IMR-90 (cell line): ENCODE results near the gene GATA2.

Experiments
- BHLHE40 ChIP-seq: fragments of 150-350 bp; IDR thresholded peaks from 2 replicates; pipeline ENCODE4 v1.6.1; 2016; ENCODE audit warnings: mild to moderate bottlenecking, low read depth, low read length
- CEBPB ChIP-seq: IDR thresholded peaks from 2 replicates; pipeline ENCODE4 v1.6.1; 2012; ENCODE audit warnings: low read depth, low read length, improper control_type of control experiment
- CHD1 ChIP-seq: IDR thresholded peaks from 2 replicates; pipeline ENCODE4 v1.6.1; 2012; ENCODE audit warnings: low read depth, low read length, improper control_type of control experiment
- FOS ChIP-seq: fragments of 150-350 bp; IDR thresholded peaks from 2 replicates; pipeline ENCODE4 v1.6.1; 2016; ENCODE audit warnings: low read depth, low read length
- MAFK ChIP-seq: IDR thresholded peaks from 2 replicates; pipeline ENCODE4 v1.6.1; 2012; ENCODE audit warnings: low read depth, low read length, improper control_type of control experiment
- MAZ ChIP-seq: IDR thresholded peaks from 2 replicates; pipeline ENCODE4 v1.6.1; 2012; ENCODE audit warnings: low read depth, mild to moderate bottlenecking, low read length, improper control_type of control experiment, moderate library complexity, borderline replicate concordance
- NFE2L2 ChIP-seq: fragments of 150-350 bp; IDR thresholded peaks from 2 replicates; pipeline ENCODE4 v1.6.1; 2016; ENCODE audit warnings: low read depth, mild to moderate bottlenecking, low read length
- POLR2A ChIP-seq: IDR thresholded peaks from 2 replicates; pipeline ENCODE4 v1.6.1; 2012; ENCODE audit warnings: mild to moderate bottlenecking, low read depth, low read length
- RAD21 ChIP-seq: IDR thresholded peaks from 2 replicates; pipeline ENCODE4 v1.6.1; 2012; ENCODE audit warnings: low read length, improper control_type of control experiment
- SMC3 ChIP-seq: fragments of 150-350 bp; IDR thresholded peaks from 2 replicates; pipeline ENCODE4 v1.6.1; 2016; ENCODE audit warnings: low read depth, mild to moderate bottlenecking, antibody characterized with exemption, low read length, moderate library complexity
- USF2 ChIP-seq: fragments of 150-350 bp; IDR thresholded peaks from 2 replicates; pipeline ENCODE4 v1.6.1; 2017; ENCODE audit warnings: mild to moderate bottlenecking, antibody characterized with exemption, low read length, low read depth
- TF ChIP-seq, protein P1 (sequence below): conservative IDR thresholded peaks from 2 replicates; pipeline ENCODE4 v1.5.1; 2012; ENCODE audit warnings: mild to moderate bottlenecking, low read depth, low read length, improper control_type of control experiment
- TF ChIP-seq, protein P2 (sequence below): fragments of 150-350 bp; IDR thresholded peaks from 2 replicates; pipeline ENCODE4 v1.6.1; 2016; ENCODE audit warnings: low read depth, mild to moderate bottlenecking, low read length, moderate library complexity, borderline replicate concordance

DNA sequence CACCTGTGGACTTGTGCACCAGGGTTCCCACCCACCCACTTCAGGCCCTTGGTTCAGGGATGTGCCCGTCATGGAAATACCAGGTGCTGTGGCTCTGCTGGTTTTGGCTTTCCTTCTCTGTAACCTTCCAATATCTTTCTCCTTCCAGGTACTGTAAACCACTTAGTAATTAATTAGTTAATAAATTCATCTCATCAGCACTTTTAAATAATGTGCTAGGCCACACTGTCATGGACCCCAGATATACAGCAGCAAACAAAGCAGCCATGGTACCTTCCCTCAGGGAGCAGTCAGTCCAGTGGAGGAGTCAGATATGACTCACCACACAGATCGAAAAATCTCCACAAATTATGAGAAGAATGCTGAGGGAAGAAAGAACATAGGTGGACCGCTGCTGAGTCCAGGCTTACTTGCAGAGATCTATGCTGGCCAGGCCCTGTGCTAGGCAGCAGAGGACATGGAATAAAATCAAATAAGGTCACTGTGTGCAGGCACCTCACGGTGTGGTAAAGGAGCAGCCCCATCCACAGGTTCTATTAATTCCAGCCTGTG, 6.8 kb upstream of the GATA2 start:
- TF ChIP-seq POLR2A = no peak
- TF ChIP-seq, protein P1, sequence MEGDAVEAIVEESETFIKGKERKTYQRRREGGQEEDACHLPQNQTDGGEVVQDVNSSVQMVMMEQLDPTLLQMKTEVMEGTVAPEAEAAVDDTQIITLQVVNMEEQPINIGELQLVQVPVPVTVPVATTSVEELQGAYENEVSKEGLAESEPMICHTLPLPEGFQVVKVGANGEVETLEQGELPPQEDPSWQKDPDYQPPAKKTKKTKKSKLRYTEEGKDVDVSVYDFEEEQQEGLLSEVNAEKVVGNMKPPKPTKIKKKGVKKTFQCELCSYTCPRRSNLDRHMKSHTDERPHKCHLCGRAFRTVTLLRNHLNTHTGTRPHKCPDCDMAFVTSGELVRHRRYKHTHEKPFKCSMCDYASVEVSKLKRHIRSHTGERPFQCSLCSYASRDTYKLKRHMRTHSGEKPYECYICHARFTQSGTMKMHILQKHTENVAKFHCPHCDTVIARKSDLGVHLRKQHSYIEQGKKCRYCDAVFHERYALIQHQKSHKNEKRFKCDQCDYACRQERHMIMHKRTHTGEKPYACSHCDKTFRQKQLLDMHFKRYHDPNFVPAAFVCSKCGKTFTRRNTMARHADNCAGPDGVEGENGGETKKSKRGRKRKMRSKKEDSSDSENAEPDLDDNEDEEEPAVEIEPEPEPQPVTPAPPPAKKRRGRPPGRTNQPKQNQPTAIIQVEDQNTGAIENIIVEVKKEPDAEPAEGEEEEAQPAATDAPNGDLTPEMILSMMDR = no peak
- no peak for TF ChIP-seq RAD21
- TF ChIP-seq USF2 = no peak
- TF ChIP-seq, protein P2, sequence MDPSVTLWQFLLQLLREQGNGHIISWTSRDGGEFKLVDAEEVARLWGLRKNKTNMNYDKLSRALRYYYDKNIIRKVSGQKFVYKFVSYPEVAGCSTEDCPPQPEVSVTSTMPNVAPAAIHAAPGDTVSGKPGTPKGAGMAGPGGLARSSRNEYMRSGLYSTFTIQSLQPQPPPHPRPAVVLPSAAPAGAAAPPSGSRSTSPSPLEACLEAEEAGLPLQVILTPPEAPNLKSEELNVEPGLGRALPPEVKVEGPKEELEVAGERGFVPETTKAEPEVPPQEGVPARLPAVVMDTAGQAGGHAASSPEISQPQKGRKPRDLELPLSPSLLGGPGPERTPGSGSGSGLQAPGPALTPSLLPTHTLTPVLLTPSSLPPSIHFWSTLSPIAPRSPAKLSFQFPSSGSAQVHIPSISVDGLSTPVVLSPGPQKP = no peak
- no peak for TF ChIP-seq MAZ
- TF ChIP-seq NFE2L2 = no peak
- 0 out of 2 replicates have a peak, but pooled peaks have one; percentile 12 for TF ChIP-seq FOS
- TF ChIP-seq CEBPB = no peak
- TF ChIP-seq CHD1 = no peak
- TF ChIP-seq SMC3 = no peak
- no peak for TF ChIP-seq BHLHE40
- 0 out of 2 replicates have a peak, but pooled peaks have one; percentile 27 for TF ChIP-seq MAFK
